ENCODE results near the gene LRRC8B. TPM values are rescaled to one million over a fixed set of nuclear protein-coding genes. Genes with fewer than 3 reads are reported as not detected.

The LRRC8B gene
- total and polyA plus RNA-seq, 2 of the 13 experiments (the other 11 are each of a cell fraction or from before 2014, with no cell fraction given) = 4.9 to 7.6 TPM

DNA sequence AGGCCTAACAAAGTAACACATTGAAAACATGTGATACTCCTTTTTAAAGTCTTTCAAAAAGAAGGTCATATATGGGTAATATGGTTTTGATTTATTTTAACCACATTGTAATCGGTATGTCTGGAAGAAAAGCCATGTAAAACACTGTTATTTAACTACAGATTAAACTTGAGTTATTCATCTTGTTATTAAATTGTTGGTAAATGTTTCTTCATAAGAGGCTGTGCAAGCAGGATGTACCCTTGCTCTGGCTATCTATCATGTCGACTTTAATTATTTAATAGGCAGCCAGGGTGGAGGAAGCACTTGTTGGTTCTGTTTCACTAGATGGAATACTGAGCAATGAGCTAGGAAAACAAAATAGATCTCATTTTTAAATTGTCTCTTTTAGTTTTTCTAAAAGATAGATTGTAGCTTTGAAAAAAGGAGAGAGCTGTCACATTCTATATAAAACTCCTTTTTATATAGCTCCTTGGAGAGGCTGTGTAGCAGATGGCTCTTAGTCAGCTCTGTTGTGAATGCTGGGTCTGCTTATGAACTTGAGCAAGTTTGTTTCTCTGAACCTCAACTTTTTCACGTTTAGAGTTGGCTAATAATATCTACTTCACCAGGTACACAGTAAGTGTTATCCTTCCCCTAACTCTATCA, 39.5 kb downstream of the LRRC8B start (continued):
- TF ChIP-seq, protein P1, sequence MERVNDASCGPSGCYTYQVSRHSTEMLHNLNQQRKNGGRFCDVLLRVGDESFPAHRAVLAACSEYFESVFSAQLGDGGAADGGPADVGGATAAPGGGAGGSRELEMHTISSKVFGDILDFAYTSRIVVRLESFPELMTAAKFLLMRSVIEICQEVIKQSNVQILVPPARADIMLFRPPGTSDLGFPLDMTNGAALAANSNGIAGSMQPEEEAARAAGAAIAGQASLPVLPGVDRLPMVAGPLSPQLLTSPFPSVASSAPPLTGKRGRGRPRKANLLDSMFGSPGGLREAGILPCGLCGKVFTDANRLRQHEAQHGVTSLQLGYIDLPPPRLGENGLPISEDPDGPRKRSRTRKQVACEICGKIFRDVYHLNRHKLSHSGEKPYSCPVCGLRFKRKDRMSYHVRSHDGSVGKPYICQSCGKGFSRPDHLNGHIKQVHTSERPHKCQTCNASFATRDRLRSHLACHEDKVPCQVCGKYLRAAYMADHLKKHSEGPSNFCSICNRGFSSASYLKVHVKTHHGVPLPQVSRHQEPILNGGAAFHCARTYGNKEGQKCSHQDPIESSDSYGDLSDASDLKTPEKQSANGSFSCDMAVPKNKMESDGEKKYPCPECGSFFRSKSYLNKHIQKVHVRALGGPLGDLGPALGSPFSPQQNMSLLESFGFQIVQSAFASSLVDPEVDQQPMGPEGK (CRISPR knock-in tag; IDR thresholded peaks at IDR 0.05) = no peak
- TF ChIP-seq MTF1 (CRISPR knock-in tag; IDR thresholded peaks at IDR 0.05) (no peak), NCOA1 (CRISPR knock-in tag; IDR thresholded peaks at IDR 0.05) (no peak), SP140L (CRISPR knock-in tag; IDR thresholded peaks at IDR 0.05; ENCODE audit: borderline replicate concordance) (no peak), TP53 (CRISPR knock-in tag; conservative IDR thresholded peaks at IDR 0.05) (no peak)

- POLR2A ChIA-PET = no interaction called here
- H3K36me3 ChIP-seq (replicated peaks in 1 of 2; ENCODE audit: control insufficient read depth in 1 of 2, insufficient read depth in 2 of 2, low read length in 2 of 2) = no peaks in the 10 kb centered on the region
- FAIRE-seq = no peak
- peaks cover 28% of the 10 kb centered on the region for H3K4me1 ChIP-seq (ENCODE audit: insufficient read depth, low read length)
- ATAC-seq = no peak
- intact Hi-C loops (cut with micrococcal nuclease; ENCODE audit: unreplicated experiment) (loop anchor here (5.0 kb wide), 1 partner anchor 43 kb away; the partner anchor contains the start of gene LRRC8B), in situ Hi-C loops (cut with HindIII; ENCODE audit: extremely low pct_ligation_motif_present, low pct_unique_long_range_greater_than_20kb) (no loop called here)
- H3K27ac ChIP-seq (ENCODE audit: extremely low read length, insufficient read depth, low read length) = no peak overlapping the region
- WGBS (ENCODE audit: low lambda C conversion rate) = 89% methylated on average over 6 of the region's 6 CpGs
- CTCF ChIA-PET (ENCODE audit: low intra/inter-chr PET ratio, low total read pairs) = no interaction called here
- H3K79me2 ChIP-seq (ENCODE audit: insufficient read depth, low read length) = no peaks in the 10 kb centered on the region
- H3K9ac ChIP-seq (ENCODE audit: insufficient read depth, low read depth, low read length) = no peak overlapping the region
- no peak overlapping the region for H2AFZ ChIP-seq (ENCODE audit: low read length)
- no TSS peak for BruUV-seq (replicated peaks)
- no peaks in the 10 kb centered on the region for H4K20me1 ChIP-seq (ENCODE audit: insufficient read depth, low read length)
- no peak overlapping the region for H3K4me3 ChIP-seq (replicated peaks in 1 of 3; ENCODE audit: insufficient read depth in 1 of 3, low read depth in 2 of 3, low read length in 3 of 3)
- no peak for DNase-seq (ENCODE audit: low spot score)
- H3K4me2 ChIP-seq (ENCODE audit: low read depth, low read length) = no peak overlapping the region
- no peaks in the 10 kb centered on the region for H3K9me3 ChIP-seq (ENCODE audit: low read length)
- H3K27me3 ChIP-seq (ENCODE audit: control insufficient read depth in 1 of 2, insufficient read depth in 2 of 2, low read length in 2 of 2) = no peaks in the 10 kb centered on the region
- TF ChIP-seq ZNF616 (CRISPR knock-in tag; IDR thresholded peaks at IDR 0.05; ENCODE audit: low read depth) = no peak
- TF ChIP-seq SIX4 (CRISPR knock-in tag; IDR thresholded peaks at IDR 0.05) = peak; percentile 21; the same call in 1 of the 2 replicates
These were observed 40.9 kb downstream of the LRRC8B start for GRCh38 chr1:89565521-89565920.
